MG63 (cell line): ENCODE results near the gene PFKM. TPM values are rescaled to one million over a fixed set of nuclear protein-coding genes. Genes with fewer than 3 reads are reported as not detected.

Experiments
- DNase-seq: peaks from one replicate; pipeline ENCODE4 v3.0.0-alpha.2; 2020
- H3K27me3 ChIP-seq: fragments of 250-450 bp; sonication (Bioruptor Pico); 2 replicates; pipeline ENCODE4 v1.5.1; 2020; ENCODE audit warnings: mild to moderate bottlenecking, moderate library complexity
- H3K36me3 ChIP-seq: fragments of 250-450 bp; sonication (Bioruptor Pico); 2 replicates; pipeline ENCODE4 v1.5.1; 2020; ENCODE audit warnings: mild to moderate bottlenecking, moderate library complexity
- H3K4me3 ChIP-seq: fragments of 250-450 bp; sonication (Bioruptor Pico); 2 replicates; pipeline ENCODE4 v1.5.1; 2020; ENCODE audit warnings: mild to moderate bottlenecking, moderate library complexity
- H3K9me3 ChIP-seq: fragments of 250-450 bp; sonication (Bioruptor Pico); 2 replicates; pipeline ENCODE4 v1.5.1; 2020; ENCODE audit warnings: mild to moderate bottlenecking, moderate library complexity
- total RNA-seq: library from RNA; depleted of rRNA; stranded (reverse); fragments of >200 nt; shearing (Covaris generic); gene quantifications from 2 replicates; pipeline ENCODE4 v1.2.3, GENCODE V29; 2014; ENCODE audit warnings: low replicate concordance

PFKM gene
- total RNA-seq, 1 experiment from 2014 or later = 64.7 TPM

DNA sequence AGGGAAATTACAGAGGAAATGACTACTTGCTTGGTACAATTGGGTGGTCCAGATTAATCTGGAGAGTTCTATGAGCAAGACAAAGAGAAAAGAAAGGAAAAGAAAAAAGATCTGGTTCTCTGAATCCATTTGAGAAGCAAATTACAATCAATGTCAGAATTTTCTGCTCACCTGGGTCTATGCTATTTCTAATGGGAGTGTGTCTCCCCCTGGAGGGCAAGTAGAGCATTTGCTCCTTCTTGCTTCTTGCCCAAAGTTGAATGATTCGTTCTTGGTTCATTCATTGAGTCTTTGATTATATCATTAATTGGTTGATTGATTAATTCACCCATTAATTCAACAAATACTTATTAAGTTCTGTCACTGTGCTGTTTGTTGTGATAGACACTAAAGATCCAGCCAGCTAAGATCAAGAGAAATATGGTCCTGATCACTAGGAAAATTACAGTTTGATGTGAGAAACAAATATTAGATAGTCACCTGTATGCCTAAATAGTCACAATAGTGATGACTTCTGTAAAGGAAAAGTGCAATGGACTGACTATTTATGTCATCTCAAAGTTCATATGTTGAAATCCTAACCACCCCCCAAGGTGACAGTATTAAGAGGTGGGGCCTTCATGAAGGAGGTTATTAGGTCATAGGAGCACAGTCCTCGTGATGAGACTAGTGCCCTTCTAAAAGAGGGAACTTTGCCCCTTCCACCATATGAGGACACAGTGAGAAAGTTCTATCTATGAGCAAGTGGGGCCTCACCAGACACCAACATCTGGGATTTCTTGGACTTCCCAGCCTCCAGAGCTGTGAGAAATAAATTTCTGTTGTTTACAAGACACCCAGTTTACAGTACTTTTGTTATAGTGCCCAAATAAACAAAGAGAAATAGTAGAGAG, 46.2 kb downstream of the PFKM start:
- Histone ChIP-seq H3K27me3 (peaks cover 9% of the 10 kb centered on the region; the same call in 1 of the 2 replicates), H3K4me3 (no peak overlapping the region), H3K36me3 (no peaks in the 10 kb centered on the region), H3K9me3 (no peaks in the 10 kb centered on the region; the same call in 1 of the 2 replicates)
- no peak for DNase-seq

GRCh38 chr12:48169011-48169410, 49.8 kb downstream of the PFKM start:
- Histone ChIP-seq H3K27me3 (peaks cover 7% of the 10 kb centered on the region; the same call in 1 of the 2 replicates), H3K36me3 (no peaks in the 10 kb centered on the region), H3K4me3 (no peak overlapping the region), H3K9me3 (no peaks in the 10 kb centered on the region; the same call in 1 of the 2 replicates)
- no peak for DNase-seq

DNA sequence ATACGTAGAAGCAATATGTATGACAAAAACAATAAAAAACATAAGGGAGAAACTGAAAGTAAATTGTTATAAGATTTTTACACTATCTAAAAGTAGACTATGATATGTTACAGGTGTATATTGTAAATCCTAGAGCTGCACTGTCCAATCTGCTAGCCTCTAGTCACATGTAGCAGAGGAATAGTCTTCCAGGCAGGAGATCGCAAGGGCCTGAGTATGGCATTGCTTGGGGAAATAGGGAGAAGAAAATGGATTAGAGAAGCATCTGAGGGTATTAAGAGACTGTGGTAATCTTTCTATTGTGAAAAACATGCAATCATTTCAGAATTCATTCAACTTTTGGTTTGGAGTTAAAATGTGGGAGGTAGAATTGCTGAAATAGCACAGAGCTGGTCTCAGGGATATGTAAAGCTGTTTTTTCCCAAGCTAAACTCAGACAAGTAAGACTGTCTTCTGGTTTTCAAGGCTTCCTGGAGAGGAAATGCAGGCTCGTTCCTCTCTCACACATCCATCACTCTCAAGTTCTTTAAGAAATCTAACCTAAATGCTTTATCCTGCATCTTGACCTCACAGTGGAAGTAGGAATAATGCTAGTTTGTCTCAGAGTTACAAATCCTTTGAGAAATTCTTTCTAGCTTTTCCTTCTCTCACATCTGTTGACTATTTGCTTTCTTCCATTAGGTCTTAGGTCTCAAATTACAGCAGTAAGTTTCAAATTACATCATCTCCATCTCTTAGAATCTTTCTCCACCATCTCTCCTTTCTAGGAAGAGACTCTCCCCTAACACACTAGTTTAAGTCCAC, 56.7 kb downstream of the PFKM start:
- H3K4me3 ChIP-seq = no peak overlapping the region
- H3K27me3 ChIP-seq = peaks cover 33% of the 10 kb centered on the region
- DNase-seq = no peak
- H3K36me3 ChIP-seq = no peaks in the 10 kb centered on the region
- no peaks in the 10 kb centered on the region for H3K9me3 ChIP-seq

GRCh38 chr12:48176417-48176751, 57.2 kb downstream of the PFKM start:
- DNase-seq = no peak
- H3K9me3 ChIP-seq = no peaks in the 10 kb centered on the region
- no peak overlapping the region for H3K4me3 ChIP-seq
- no peaks in the 10 kb centered on the region for H3K36me3 ChIP-seq
- H3K27me3 ChIP-seq = peaks cover 39% of the 10 kb centered on the region

DNA sequence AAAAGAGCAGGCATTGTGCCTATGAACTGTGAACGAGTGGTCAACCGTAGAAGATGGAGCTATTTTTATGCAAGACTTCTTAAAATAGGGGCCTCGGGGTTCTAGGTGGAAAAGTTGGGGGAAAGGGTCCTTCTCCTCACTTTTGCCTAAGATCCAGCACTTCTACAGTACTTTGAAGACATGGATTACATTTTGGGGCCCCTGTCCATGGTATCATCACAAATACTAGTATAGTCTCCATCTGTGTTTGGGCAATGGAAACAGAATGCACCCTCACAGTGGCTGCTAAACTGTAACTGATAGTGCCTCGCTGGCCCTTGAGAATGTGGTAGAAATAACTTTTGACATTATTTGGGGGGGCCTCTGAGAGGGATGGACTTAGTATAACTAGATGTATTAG, 58.8 kb downstream of the PFKM start:
- no peaks in the 10 kb centered on the region for H3K36me3 ChIP-seq
- H3K27me3 ChIP-seq = peaks cover 55% of the 10 kb centered on the region
- no peak for DNase-seq
- no peaks in the 10 kb centered on the region for H3K9me3 ChIP-seq
- H3K4me3 ChIP-seq = no peak overlapping the region

DNA sequence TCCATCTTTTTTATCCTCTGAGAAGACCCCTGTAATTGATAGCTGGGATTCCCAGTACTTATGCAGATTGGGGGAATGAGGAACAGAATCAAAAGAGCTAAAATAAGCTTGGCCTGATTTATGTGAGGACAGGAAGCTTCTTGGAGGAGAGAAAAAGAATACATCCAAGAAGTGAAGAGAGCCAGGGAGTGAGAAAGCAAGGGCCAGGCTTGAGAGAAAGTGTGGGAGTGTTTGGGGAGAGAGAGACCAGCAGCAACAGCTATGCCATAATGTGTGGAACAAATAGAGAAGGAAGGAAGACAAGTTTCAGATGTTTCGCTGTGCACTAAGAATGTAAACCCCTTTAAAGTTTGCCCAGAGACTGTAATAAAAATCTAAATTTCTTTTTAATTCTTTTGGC, 60.3 kb downstream of the PFKM start:
- DNase-seq = no peak
- peaks cover 68% of the 10 kb centered on the region for H3K27me3 ChIP-seq
- no peaks in the 10 kb centered on the region for H3K36me3 ChIP-seq
- no peak overlapping the region for H3K4me3 ChIP-seq
- no peaks in the 10 kb centered on the region for H3K9me3 ChIP-seq

- H3K4me3 ChIP-seq = no peak overlapping the region
- DNase-seq = no peak
- H3K36me3 ChIP-seq = no peaks in the 10 kb centered on the region
- peaks cover 78% of the 10 kb centered on the region for H3K27me3 ChIP-seq
- no peaks in the 10 kb centered on the region for H3K9me3 ChIP-seq
Observed at GRCh38 chr12:48180424-48180823, 61.3 kb downstream of the PFKM start.

GRCh38 chr12:48180857-48181495, 61.8 kb downstream of the PFKM start:
- no peaks in the 10 kb centered on the region for H3K9me3 ChIP-seq
- no peak overlapping the region for H3K4me3 ChIP-seq
- no peaks in the 10 kb centered on the region for H3K36me3 ChIP-seq
- DNase-seq = no peak
- peaks cover 81% of the 10 kb centered on the region for H3K27me3 ChIP-seq

DNA sequence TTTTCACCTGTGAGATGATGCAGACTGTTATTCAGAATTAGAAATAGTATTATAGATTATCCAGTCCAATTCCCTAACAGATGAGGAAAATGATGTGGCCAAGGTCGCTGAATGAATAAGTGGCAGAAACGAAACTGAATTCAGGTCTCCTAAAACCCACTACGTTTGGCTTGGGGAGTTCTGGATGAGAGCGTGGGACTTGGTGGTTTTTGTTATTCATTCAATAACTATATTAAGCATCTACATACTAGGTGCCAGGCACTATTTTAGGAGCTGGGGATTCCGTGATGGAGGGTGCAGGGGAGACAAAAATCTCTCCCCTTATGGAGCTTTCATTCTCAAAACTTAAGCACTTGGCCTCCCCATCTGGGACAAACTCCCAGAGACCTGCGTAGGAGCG, 63.5 kb downstream of the PFKM start:
- no peak for DNase-seq
- Histone ChIP-seq H3K36me3 (no peaks in the 10 kb centered on the region), H3K27me3 (peaks cover 73% of the 10 kb centered on the region), H3K9me3 (no peaks in the 10 kb centered on the region), H3K4me3 (peak overlapping the region; percentile 34)

- DNase-seq = peak; percentile 26
- H3K27me3 ChIP-seq = peaks cover 67% of the 10 kb centered on the region
Observed at GRCh38 chr12:48183091-48183875, 64.1 kb downstream of the PFKM start, which contains the start of gene CCDC184. Gene CCDC184, plus strand, starts transcription at chr12:48183644. Its CDS starts 479 bp downstream, at chr12:48184123.

GRCh38 chr12:48183876-48184548, 64.8 kb downstream of the PFKM start:
- no peak for DNase-seq
- H3K27me3 ChIP-seq = peaks cover 63% of the 10 kb centered on the region
- H3K9me3 ChIP-seq = no peaks in the 10 kb centered on the region
- no peaks in the 10 kb centered on the region for H3K36me3 ChIP-seq
- peak overlapping the region; percentile 34 for H3K4me3 ChIP-seq

More at GRCh38 chr12:48183091-48183875, 64.1 kb downstream of the PFKM start, which contains the start of gene CCDC184:
- Histone ChIP-seq H3K9me3 (no peaks in the 10 kb centered on the region), H3K4me3 (peak within 1 kb of the TSS; percentile 34), H3K36me3 (no peaks in the 10 kb centered on the region)

- no peak for DNase-seq
Observed at GRCh38 chr12:48184549-48184922, 65.4 kb downstream of the PFKM start.

GRCh38 chr12:48185181-48185919, 66.2 kb downstream of the PFKM start:
- Histone ChIP-seq H3K4me3 (no peak overlapping the region), H3K36me3 (no peaks in the 10 kb centered on the region), H3K27me3 (peaks cover 61% of the 10 kb centered on the region), H3K9me3 (no peaks in the 10 kb centered on the region)
- no peak for DNase-seq

More at GRCh38 chr12:48184549-48184922, 65.4 kb downstream of the PFKM start:
- no peak overlapping the region for H3K4me3 ChIP-seq
- H3K36me3 ChIP-seq = no peaks in the 10 kb centered on the region
- peaks cover 58% of the 10 kb centered on the region for H3K27me3 ChIP-seq
- no peaks in the 10 kb centered on the region for H3K9me3 ChIP-seq

DNA sequence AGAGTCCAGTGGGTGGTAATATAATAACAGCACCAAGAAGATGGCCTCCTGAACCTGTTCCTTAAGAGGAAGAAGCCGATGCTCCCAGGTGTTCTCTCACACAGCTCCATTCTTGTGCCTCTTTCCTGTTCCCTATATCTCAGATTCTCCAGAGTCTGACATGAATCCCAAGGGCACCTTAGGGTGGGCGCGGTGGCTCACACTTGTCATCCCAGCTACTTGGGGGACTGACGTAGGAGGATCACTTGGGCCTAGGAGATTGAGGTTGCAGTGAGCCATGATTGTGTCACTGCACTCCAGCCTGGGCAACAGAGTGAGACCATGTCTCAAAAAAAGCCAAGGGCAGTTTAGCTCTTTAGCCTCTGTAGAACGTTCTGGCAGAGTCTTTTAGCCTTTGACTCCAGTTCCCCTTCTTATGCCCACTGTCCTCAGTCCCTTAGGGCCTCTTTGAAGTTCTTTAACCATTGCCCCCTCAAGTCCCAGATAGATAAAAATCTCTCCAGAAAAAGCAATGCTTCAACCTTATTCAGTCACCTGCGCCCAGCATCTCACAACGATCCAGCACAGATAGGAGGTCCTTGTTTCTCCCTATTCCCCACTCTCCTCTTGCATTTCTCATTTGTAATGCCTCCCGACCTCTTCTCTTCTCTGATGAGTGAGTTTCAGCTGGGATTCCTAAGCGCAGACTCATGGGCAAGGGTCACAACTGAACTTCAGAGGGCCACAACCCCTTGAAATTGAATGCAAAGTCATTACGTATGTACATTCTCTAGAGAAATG, 68.9 kb downstream of the PFKM start:
- Histone ChIP-seq H3K27me3 (peaks cover 41% of the 10 kb centered on the region), H3K9me3 (no peaks in the 10 kb centered on the region), H3K4me3 (no peak overlapping the region), H3K36me3 (no peaks in the 10 kb centered on the region)
- no peak for DNase-seq
